HG03521 (cell line): ENCODE results near the gene SLC25A43.

ENCODE experiments used
- ATAC-seq: cut with Tn5 transposase; IDR thresholded peaks from one replicate; pipeline ENCODE4 v1.9.1; 2021; ENCODE audit warnings: mild to moderate bottlenecking, moderate library complexity; ENCODE audit not compliant: unreplicated experiment

The SLC25A43 gene

GRCh38 chrX:119495734-119496726 lies 96.9 kb downstream of the SLC25A43 start:
- ATAC-seq: no peak

GRCh38 chrX:119497185-119497584 lies 98.0 kb downstream of the SLC25A43 start:
- no peak for ATAC-seq

- no peak for ATAC-seq
These were observed 101.1 kb downstream of the SLC25A43 start for GRCh38 chrX:119500061-119500800.

- ATAC-seq: no peak
These were observed 102.5 kb downstream of the SLC25A43 start for GRCh38 chrX:119501511-119502148.

DNA sequence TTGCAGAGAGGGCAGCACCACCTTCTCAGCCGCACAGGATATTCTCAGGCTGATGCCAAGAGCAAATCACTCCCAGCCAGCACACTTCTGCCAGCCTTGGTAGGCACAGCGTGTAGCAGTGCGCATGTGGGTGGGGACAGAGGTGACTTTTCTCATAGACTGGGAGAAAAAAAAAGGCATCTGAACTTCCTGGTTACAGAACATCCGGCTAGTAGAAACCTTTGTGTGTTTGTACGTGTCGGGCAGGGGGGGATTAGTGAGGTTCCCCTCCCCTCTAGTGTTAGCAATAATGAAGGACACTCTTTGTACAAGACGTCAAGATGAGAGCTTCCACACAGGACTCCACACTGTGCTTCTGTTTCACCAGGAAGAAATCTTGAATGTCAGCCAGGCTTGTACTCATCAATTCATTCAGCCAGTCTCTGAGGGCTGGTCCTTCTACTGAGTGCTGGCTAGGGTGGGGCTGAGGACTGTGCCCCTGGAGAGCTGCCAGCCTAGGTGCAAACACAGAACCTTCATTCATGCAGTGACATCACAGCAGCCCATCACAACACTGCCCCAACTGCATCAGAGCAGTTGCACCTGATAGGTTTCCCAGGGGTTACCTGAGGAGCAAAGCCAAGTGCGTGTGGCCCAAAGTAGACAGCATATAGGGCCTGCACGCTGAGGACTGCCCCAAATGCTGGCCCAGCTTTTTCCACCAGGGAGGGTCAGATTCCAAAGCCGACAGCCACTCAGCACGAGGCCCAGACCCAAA lies 103.8 kb downstream of the SLC25A43 start:
- no peak for ATAC-seq

DNA sequence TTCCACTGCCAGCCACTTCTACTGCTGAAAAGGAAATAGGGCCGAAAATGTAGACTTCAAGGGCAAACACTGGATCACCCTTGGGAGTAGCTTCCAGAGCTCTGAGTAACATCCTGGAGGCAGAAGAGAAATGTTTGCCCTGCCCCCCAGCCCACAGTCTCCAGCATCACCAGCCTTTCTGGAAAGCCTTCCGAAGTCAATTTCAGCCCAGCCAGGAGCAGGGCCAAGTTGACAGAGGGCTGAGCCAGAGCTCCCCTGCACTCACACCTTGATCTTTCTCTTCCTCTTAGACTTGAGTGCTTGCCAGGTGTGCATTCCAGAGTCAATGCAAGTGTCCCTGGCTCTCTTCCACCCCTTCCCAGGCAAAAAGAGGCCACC lies 104.3 kb downstream of the SLC25A43 start:
- ATAC-seq: no peak
